Peyer's patch (tissue), 4 donors: ENCODE measurements around the gene CAV3.

Source experiments
- CTCF ChIP-seq, 6 experiments: fragments of 450-650 bp in 4 of 6; fragments of 200-600 bp in 2 of 6; sonication (generic) in 1 of 6; IDR thresholded peaks; one replicate each; pipeline ENCODE4 v1.5.1; 2017 to 2019; ENCODE audit warnings: antibody characterized with exemption in 6 of 6, mild to moderate bottlenecking in 3 of 6, moderate library complexity in 1 of 6
- POLR2A ChIP-seq, 2 donors: fragments of 450-650 bp; IDR thresholded peaks; one replicate each; pipeline ENCODE4 v1.5.1; 2017; ENCODE audit warnings: antibody characterized with exemption in 2 of 2, mild to moderate bottlenecking in 2 of 2, moderate library complexity in 2 of 2

GRCh38 chr3:8780279-8780678 is 46.7 kb downstream of the CAV3 start:
- TF ChIP-seq POLR2A (IDR thresholded peaks at IDR 0.05) (no peak), CTCF (IDR thresholded peaks at IDR 0.05) (no peak)
